HG02970 (cell line): ENCODE results near the gene MRPL47.
A peak's percentile ranks its signal among the peaks of the same experiment; 100 is the strongest.
"Not testable (repeated sequence)": the region's sequence is repeated elsewhere in the genome, so short reads cannot be mapped to it uniquely, and the experiment has no call there.

Experiments
- ATAC-seq: cut with Tn5 transposase; IDR thresholded peaks from one replicate; pipeline ENCODE4 v1.9.1; 2021; ENCODE audit warnings: mild to moderate bottlenecking, moderate library complexity, moderate number of reproducible peaks; ENCODE audit not compliant: unreplicated experiment, low FRiP score

Gene MRPL47

GRCh38 chr3:179604321-179605078, at the start of gene MRPL47, which contains the start of gene NDUFB5:
TSS of gene MRPL47 (minus strand) at chr3:179604638. CDS start at chr3:179604624, 14 bp downstream.
TSS of gene NDUFB5 (plus strand) at chr3:179604794. CDS start at chr3:179604816, 22 bp downstream.
- peak; percentile 99 for ATAC-seq

DNA sequence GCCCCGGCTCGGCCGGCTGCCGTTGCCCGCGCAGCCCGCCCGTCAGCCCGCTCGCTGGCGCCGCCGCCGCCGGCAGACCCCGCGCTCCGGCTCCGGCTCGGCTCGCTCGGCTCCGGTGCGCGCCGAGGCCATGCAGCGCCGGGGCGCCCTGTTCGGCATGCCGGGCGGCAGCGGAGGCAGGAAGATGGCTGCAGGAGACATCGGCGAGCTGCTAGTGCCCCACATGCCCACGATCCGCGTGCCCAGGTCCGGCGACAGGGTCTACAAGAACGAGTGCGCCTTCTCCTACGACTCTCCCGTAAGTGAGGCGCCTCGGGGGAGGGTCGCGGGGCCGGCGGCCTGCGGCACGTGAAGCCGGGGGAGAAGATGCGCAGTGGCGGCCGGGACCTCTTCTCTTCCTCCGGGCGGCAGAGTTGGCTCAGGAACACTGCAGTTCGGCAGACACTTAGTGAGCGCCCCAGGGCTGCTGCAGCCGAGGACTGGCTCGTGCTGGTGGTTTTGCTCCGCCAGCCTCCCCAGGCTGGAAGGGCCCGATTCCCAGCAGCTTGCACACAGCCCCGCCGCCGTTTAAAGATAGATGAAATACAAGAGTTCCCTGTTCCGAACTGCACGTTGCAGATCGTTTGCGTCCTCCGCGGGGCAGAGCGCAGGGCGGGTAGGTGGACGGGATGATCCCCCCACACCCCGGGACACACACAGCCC, 48.8 kb upstream of the MRPL47 start:
- ATAC-seq: peak; percentile 48

GRCh38 chr3:179652447-179653095, 48.1 kb upstream of the MRPL47 start, which contains the start of gene USP13:
TSS of gene USP13 (plus strand) at chr3:179653040. CDS start at chr3:179653226, 186 bp downstream.
- ATAC-seq: peak; percentile 68

DNA sequence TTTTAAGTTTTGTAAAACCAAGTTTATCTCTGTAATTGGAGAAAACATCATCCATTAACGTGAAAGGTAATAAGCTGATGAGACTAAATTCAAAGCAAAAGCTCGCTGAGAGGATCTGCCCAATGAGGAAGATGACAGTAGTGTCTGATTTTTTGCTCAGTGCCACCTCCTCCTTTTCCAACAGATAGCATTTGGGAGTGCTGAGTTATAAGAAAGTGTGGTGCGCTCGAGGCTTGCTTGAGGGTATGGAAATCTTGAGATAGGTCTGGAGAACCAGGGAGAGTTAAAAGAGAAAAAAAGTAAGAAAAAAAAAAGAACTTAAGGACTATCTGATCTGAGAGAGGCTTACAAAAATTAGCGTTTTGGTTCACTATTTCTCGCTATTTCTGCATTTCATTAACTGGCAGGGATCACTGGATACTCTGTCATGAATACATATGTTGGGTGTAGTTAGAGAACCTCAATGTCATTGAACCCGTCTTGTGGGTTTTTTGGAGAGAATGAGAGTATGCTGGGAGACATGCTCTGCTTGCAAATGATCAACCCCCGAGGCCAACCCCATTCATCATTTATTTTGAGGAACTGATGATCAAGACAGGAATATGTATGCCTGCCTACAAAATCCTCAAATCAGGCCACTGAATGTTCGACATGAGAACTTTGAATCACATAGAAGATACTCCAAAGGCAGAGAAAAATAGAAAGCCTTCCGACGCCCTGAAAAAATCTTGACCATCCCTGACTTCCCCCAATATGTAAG, 47.4 kb upstream of the MRPL47 start:
- ATAC-seq: no peak

DNA sequence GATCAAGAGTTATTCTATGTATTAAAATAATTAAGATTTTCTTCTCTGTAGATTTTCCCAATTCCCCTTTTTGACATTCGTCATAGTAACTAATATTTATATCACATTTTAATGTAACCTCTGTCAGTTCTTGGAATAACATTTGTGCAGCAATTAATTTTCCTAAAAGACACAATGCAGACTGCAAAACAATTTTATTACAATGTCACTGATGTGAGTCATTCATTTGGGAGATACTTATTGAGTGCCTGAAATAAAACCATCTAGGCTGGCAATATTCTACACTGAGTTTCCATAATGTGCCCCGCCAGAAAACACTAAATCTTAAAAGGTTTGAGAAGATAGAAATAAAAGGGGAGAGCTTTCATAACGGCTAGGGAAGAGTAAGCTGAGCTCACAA, 41.7 kb upstream of the MRPL47 start:
- no peak for ATAC-seq

DNA sequence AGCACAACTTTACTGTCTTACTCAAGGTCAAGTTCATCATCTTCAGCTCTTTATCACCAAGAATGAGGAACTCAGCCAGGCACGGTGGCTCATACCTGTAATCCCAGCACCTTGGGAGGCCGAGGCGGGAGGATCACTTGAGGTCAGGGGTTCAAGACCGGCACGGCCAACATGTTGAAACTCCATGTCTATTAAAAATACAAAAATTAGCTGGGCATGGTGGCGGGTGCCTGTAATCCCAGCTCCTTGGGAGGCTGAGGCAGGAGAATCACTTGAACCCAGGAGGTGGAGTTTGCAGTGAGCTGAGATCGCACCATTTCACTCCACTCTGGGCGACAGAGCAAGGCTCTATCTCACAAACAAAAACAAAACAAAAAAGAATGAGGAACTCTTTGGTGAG, 39.4 kb upstream of the MRPL47 start:
- ATAC-seq: not testable (repeated sequence)

DNA sequence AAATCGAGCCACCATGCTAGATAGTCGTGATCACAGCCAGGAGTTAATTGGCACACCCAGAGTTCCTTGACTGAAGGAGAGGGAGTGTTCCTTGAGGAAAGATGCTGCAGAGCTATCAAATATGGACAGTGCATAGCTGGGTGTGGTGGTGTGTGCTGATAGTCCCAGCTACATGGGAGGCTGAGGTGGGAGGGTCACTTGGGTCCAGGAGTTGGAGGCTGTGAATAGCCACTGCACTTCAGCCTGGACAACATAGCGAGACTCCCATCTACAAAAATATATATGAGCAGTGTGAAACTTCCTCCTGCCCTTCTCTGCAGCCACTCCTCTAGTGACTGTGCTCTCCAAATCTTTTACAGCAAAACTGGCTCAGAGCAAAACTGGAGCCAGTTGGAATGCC, 38.4 kb upstream of the MRPL47 start:
- no peak for ATAC-seq

DNA sequence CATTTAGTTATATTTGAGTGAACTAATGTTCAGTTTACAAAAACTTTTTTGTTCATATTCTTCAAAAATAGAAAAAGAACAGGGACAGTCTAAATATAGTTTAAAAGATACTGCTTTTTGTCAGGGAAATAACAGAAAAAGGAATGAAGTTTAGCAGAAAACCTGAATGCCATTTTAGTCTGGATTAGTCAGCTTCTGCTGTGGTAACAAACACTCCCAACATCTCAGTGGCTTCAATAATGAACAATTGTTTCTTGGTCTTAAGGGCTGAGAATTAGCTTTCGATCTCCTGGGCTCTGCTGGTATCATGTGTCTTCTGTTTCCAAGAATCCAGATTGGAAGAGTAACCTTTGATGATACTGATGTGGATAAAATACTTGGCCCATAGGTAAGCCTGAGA, 36.0 kb upstream of the MRPL47 start:
- ATAC-seq: no peak

GRCh38 chr3:179630753-179631451, 26.5 kb upstream of the MRPL47 start:
- no peak for ATAC-seq

DNA sequence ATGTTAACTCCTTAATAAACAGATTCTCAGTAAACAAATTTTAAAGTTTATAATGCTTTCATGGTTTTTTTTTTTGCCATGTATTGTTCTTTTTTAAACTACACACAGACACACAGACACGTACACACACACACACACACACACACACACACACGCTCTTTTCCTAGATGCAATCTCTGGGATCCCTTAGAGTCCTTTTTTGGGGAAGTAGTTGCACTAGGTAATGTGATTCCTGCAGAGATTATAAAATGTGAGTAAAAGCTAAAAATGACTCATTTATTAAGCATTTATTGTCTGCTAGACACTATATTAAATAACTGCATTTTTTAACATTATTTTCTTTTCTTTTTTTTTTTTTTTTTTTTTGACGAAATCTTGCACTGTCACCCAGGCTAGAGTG, 20.0 kb upstream of the MRPL47 start:
- no peak for ATAC-seq

DNA sequence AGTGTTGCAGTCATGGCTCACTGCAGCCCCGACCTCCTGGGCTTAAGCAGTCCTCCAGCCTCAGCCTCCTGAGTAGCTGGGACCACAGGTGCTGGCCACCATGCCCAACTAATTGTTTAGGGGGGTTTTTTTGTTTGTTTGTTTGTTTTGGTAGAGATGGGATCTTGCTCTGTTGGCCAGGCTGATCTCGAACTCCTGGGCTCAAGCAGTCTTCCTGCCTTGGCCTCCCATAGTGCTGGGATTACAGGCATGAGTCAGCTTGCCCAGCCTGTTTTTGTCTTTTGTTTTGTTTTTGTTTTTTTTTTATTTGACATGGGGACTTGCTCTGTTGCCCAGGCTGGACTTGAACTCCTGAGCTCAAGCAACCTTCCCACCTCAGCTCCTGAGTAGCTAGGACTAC, 17.6 kb upstream of the MRPL47 start:
- no peak for ATAC-seq

DNA sequence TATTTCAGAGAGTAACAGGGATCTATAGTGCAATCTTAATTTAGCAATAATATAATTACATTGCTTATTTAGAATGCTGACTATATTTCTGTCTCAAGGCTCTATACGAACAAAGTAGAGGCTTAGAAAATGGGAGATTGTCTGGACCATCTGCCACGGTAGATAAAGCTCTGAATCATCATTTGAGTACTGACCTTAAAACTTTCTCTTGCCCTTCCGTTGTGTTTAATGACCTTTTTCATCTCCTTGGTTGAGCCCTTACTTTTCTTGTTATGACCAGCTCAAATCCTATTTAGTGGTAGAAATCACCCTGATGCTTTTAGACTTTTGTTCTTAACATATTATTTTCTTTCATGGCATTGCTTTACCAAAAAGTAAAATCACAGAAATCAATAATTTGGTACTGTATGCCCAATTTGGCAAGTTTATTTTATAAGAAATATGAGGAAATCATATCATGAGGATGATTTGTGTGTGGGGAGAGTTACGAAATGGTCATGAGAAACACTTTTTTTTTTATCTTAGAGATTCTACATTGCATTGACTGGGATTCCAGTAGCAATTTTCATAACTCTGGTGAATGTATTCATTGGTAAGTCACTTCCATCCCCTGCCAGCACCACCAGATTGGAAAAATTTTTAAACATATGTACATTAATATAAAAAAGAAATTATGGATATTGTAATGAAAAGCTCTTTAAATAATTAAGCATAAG, 11.2 kb upstream of the MRPL47 start:
- ATAC-seq: no peak

GRCh38 chr3:179613807-179614206, 9.4 kb upstream of the MRPL47 start:
- ATAC-seq: no peak

DNA sequence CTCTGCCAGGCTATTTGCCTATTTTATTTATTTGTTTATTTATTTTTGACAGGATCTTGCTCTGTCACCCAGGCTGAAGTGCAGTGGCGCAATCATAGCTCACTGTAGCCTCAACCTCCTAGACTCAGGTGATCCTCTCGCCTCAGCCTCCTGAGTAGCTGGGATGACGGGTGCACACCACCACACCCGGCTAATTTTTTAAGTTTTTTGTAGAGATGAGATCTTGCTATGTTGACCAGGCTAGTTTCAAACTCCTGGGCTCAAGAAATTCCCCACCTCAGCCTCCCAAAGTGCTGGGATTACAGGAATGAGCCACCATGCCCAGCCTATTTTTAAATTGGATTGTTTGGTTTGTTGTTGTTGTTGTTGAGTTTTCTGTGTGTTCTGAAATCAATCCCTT, 5.6 kb upstream of the MRPL47 start:
- ATAC-seq: no peak

DNA sequence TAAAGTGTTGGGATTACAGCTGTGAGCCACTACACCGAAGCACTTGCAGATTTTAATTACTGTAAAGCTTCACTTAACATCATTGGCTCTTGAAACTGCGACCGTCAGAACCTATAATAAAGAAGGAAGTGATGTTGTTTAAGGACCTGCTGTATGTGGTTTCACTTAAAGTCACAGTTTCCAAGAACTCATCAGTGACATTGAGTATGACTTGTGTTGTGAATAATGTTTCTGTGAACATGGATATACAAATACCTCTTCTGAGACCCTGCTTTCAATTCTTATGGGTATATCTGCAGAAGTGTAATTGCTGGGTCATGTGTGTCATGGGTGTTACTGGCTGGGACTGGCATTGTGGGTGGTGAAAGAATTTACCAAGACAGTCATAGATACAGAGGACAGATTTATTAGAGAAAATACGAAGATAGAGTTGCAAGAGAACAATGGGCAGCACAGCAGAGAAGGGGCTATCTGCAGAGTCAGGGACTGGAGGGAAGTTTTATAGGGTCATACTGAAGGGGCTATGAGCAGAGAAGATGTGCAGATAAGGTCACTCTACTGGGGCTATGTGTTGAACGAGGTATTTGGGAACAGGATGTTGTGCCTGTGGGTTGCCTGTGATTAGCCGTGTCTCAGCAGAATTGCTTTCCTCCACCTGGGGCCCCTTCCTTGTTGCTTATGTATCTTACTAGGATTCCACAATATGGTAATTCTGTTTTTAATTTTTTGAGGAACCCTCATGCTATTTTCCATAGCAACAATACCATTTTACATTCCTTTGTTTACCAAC, 4.7 kb upstream of the MRPL47 start:
- ATAC-seq: peak; percentile 36

GRCh38 chr3:179606534-179607085, 2.2 kb upstream of the MRPL47 start:
- ATAC-seq: no peak

DNA sequence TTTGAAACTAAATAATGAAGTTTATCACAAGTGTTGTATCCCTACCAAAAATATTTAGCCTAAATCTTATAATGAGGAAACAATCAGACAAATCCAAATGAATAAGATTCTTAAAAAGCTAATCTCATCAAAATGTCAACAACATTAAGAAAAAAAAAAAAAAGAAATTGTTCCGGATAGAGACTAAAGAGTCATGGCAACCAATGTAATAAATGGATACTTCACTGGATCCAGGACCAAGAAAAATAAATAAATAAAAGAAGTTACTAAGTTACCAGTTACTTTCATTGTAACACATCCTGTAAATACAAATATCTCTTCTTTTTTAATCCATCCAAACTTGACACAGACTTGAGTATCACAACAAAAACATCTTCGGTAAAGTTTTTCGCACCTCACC, 607 bp downstream of the MRPL47 start:
- ATAC-seq: no peak

DNA sequence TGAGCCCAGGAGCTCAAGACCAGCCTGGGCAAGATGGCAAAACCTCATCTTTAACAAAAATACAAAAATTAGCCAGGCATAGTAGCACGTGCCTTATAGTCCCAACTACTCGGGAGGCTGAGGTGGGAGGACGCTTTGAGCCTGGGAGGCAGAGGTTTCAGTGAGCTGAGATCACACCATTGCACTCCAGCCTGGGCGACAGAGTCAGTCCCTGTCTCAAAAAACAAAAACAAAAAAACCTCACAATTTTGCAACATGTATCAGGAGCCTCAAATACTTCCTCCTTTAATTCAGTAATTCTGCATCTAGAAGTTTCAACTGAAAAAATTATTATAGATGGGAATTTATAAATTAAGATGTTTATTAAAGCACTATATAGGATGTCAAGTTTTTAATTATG, 1.1 kb downstream of the MRPL47 start:
- ATAC-seq: no peak
